ENCODE data around the gene THPO.
A peak's percentile ranks its signal among the peaks of the same experiment; 100 is the strongest.

The THPO gene

DNA sequence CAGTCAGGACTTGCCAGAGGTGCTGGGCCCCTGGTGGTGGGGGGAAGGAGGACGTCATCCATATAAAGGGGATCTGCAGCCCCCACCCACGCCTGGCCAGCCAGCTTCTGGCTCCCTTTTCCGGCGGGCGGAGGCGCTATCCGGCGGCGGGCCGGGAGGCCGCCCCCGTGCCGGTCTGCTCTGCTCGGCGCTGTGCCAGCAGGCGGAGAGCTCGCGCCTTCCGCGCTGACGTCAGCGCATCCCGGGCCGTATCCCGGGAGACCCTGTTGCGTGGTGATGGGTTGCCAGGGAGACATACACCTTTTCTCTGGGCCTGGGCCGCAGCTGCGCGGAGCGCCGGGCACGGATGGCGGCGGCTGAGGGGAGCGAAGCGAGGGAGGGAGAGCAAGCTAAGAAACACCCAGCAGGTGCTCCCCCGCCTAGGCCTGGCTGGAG lies 39.5 kb downstream of the THPO start:
- in situ Hi-C loops (cut with MboI; ENCODE audit: low sequenced_read_pairs, unreplicated experiment) = no loop called here
- DNase-seq (ENCODE audit: low spot score) = no peak
- TF ChIP-seq, protein P1, sequence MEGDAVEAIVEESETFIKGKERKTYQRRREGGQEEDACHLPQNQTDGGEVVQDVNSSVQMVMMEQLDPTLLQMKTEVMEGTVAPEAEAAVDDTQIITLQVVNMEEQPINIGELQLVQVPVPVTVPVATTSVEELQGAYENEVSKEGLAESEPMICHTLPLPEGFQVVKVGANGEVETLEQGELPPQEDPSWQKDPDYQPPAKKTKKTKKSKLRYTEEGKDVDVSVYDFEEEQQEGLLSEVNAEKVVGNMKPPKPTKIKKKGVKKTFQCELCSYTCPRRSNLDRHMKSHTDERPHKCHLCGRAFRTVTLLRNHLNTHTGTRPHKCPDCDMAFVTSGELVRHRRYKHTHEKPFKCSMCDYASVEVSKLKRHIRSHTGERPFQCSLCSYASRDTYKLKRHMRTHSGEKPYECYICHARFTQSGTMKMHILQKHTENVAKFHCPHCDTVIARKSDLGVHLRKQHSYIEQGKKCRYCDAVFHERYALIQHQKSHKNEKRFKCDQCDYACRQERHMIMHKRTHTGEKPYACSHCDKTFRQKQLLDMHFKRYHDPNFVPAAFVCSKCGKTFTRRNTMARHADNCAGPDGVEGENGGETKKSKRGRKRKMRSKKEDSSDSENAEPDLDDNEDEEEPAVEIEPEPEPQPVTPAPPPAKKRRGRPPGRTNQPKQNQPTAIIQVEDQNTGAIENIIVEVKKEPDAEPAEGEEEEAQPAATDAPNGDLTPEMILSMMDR (IDR thresholded peaks at IDR 0.05; ENCODE audit: borderline replicate concordance, control extremely low read depth, extremely low read depth, insufficient read depth, missing control alignments) = no peak

DNA sequence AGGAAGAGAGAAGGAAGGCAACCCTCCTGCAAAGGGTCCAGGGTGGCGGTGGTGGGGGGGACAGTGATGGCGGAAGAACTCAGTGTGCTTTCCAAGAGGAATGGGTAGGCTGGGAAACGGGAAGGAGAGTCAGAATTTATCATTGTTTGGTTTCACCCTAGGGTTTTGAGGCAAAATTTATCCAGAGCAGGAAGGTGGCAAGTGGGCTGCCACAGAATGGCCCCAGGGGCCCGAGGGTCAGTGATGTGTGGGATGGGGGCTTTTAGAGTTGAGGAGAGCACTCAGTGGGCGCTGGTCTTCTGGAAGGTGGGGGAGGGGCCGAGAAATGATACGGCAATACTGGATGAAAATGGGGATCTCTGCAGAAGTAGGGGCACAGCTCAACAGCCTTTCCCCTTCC lies 40.0 kb downstream of the THPO start:
- DNase-seq (ENCODE audit: low spot score) = no peak
- TF ChIP-seq, protein P1 (IDR thresholded peaks at IDR 0.05; ENCODE audit: borderline replicate concordance, control extremely low read depth, extremely low read depth, insufficient read depth, missing control alignments) = no peak
- in situ Hi-C loops (cut with MboI; ENCODE audit: low sequenced_read_pairs, unreplicated experiment) = no loop called here

DNA sequence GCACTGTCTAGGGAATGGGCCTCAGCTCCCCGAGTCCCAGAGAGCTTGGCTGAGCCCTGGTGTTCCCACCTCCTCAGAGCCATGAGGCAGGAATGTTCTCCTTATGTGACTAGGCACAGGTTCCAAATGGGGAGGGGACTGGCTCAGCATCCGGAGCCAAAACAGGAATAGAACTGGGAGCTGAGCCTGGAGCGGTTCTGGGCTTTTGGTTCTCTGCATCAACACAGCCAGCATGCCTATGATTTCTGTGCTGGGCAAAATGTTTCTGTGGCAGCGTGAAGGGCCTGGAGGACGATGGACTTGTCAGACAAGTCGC lies 40.6 kb downstream of the THPO start, which contains the start of gene FAM131A:
Gene FAM131A, plus strand, starts transcription at position 202 of the 316 bp plus-strand sequence. Its CDS starts 31 bp downstream, at position 233.
- in situ Hi-C loops (cut with MboI; ENCODE audit: low sequenced_read_pairs, unreplicated experiment) = no loop called here

DNA sequence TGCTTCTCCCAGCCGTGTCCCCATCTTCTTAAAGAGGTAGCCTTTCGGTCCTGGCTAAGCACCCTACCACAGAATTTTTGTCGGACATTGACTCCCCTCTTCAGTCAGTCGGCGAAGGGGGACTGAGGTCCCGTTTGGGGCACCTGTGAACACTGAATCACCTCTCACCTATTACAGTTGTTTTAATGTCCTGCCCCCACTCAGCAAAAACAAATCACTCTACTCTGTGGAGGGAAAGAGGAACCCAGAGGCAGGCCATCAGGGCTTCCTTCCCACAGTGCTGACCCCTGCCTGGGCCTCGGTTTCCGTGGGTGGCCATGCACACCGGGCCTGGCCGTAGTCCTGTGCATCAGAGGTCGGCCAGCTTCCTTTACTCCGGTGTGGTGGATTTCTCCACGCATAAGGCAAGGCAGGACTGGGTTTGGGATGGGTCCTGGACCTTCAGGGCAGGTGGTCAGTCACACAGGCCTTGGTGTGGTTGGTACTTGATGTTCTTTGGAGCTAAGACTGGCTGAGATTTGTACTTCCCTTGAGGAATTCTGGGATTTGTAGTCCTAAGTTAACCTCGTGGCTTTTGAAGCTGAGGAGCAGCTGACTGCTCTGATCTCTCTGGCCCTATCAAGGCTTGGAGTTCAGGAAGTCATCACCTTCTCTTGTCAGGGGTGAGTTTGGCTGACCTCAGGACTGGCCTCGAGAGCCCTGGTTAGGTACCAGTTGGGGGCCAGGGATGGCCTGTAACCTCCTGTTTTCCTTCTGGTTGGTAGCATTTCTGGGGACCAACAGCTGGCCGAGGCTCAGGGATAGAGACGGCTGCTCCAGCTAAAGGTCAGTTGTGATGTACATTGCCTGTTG lies 41.2 kb downstream of the THPO start:
- TF ChIP-seq, protein P1 (IDR thresholded peaks at IDR 0.05; ENCODE audit: borderline replicate concordance, control extremely low read depth, extremely low read depth, insufficient read depth, missing control alignments) = no peak
- DNase-seq (ENCODE audit: low spot score) = peak; percentile 60
- in situ Hi-C loops (cut with MboI; ENCODE audit: low sequenced_read_pairs, unreplicated experiment) = no loop called here

More for the DNA sequence above, 40.6 kb downstream of the THPO start, which contains the start of gene FAM131A:
- TF ChIP-seq, protein P1 (IDR thresholded peaks at IDR 0.05; ENCODE audit: borderline replicate concordance, control extremely low read depth, extremely low read depth, insufficient read depth, missing control alignments) = no peak
- DNase-seq (ENCODE audit: low spot score) = no peak

DNA sequence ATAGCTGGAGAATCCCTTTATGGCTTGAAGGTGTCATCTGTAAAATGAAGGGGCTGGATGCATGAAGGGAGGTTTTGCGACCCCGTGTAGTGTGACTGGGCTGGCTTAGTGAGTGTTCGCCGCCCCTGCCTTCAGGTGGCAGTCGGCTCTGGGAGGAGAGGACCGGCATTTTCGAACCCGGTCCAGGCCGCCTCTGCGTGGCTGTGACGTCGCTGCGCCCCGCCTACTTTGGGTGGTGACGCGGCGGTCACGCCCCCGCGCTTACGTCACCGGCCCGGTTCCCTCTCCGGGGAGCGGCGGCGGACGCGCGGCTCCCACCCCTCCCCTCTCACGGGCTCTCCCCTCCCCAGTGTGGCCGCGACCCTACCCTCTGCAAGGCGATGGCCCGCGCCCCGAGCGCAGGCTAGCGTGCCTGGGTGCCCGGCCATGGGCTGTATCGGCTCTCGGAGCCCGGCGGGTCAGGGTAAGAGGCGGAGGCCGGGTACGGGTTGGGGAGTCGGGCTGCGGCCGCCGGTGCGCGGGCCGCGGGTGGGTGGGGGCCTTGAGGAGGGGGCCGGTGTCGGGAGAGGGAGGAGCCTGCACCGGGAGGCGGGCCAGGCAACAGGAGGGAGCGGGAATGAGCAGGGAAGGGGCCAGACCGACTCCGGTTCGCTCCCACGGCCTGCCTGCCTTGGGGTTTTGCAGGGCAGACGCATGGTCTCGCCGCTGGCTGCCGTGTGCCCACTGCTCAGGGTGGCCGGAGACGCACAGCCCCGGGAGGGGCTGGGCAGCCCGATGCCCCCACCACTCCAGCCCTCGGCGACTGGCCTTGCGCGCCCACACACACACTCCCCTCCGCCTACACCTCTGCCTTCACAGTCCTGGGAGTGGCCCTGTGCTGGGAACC lies 42.1 kb downstream of the THPO start:
- TF ChIP-seq, protein P1 (IDR thresholded peaks at IDR 0.05; ENCODE audit: borderline replicate concordance, control extremely low read depth, extremely low read depth, insufficient read depth, missing control alignments) = no peak

DNA sequence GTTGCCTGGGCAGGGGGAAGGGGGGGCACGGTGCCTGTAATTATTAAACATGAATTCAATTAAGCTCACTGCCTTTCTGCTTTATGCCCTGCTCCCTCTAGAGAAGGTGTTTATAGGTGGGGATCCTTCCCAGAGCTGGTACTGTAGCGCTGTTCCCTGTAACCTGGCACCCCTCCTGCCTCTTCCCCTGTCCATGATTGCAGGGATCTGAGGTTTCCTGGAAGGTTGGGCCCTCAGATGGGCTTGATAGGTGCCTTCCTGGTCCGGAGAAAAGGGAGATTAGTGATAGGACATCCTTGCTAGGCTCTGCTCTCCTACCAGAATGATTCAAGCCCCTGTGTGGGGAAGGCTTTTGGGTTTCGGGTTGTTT lies 42.7 kb downstream of the THPO start:
- TF ChIP-seq, protein P1 (IDR thresholded peaks at IDR 0.05; ENCODE audit: borderline replicate concordance, control extremely low read depth, extremely low read depth, insufficient read depth, missing control alignments) = no peak
- in situ Hi-C loops (cut with MboI; ENCODE audit: low sequenced_read_pairs, unreplicated experiment) = no loop called here
- peak; percentile 57 for DNase-seq (ENCODE audit: low spot score)

More for the DNA sequence above, 42.1 kb downstream of the THPO start:
- in situ Hi-C loops (cut with MboI; ENCODE audit: low sequenced_read_pairs, unreplicated experiment) = no loop called here
- DNase-seq (ENCODE audit: low spot score) = peak; percentile 92
